NCI-H1105 treated with DMSO at 0.1 percent for 48 hours (cell line): ENCODE results near the gene MVK.

Experiments
- DNase-seq: peaks from one replicate; lab custom pipeline; 2025; lab: John Stamatoyannopoulos, UW

The MVK gene

DNA sequence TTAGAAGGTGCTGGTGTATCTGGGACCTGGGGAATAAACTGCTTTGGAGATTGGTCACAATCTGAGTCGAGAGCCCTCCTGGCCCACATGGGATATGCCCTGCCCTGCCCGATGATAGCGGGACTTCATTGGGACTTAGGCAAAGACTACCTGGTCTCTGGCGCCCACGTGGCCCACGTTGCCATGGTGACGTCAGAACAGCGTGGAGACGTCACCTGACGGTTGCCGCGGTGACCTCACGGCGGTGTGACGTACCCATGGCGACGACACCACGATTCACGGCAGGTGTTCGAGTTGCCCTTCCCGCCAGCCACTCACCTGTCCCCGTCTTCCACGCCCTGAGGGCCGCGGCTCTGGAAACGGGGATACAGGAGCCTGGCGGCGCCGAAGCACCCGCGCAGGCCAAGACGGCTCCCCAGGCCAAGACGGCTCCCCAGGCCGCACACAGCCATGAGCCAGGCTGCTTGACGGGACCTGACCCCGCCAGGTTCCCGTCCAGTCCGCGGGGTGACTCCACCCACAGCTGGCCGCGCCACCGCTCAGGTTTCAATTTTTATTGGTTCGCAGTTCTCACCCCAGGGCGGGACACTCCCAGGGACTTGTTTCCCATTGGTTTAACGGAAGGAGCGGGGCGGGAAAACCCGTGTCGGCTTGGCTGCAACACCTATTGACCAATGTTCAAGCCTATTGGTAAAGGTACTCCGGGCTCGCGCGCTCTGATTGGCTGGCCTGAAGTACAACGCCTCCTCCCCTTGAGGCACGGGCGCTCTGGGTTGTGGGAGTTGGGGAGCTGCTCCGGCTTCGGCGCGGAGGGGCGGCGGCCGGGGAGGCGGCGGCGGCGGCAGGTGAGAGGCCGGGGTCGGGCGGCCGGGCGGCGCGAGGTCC lies at the start of gene MVK, which contains the start of gene MMAB:
Gene MVK, plus strand, starts transcription at position 766 of the 885 bp plus-strand sequence. CDS start 1,029 bp downstream, outside the sequence.
Gene MMAB, minus strand, starts transcription at position 476 of the 885 bp plus-strand sequence. Its CDS starts 24 bp downstream, at position 452.
- peak; percentile 100 for DNase-seq

DNA sequence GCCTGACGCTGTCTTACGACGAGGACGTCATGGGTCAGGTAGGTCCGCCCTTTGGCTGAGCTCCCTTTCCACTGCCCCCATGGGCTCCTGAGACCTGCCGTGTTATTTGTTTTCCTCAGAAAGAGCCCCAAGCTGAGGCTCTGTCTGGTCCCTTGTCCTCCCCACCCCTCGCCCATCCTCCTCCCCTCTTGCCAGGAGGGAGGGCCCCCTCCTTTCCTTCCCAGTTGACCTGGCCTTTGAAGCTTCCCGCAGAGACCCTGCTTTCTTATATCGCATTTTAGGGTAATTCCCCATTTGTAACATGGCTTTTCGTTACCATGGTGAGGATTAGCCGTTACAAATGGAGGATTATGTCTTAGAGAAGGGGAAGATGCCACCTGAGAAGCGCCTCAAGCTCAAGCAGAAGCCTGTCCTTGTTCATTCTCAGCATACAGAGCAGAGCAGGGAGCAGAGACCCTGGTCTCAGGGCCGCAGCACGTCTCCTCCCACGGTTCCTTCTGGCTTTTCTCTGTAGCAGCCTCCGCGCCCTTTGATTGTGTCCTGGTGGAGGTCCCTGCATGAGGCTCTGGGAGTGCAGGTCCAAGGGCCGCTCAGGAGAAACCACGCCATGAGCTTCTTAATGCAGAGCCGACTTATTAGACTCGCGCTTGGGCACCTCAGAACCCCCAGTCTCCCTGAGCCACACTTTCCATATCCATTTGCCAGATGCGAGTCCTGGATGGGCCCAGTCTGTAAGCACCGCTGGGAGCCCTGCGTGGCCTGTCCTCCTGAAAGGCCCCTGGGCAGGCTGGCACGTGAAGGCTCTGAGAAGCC lies 48.9 kb upstream of the MVK start:
- DNase-seq: no peak

DNA sequence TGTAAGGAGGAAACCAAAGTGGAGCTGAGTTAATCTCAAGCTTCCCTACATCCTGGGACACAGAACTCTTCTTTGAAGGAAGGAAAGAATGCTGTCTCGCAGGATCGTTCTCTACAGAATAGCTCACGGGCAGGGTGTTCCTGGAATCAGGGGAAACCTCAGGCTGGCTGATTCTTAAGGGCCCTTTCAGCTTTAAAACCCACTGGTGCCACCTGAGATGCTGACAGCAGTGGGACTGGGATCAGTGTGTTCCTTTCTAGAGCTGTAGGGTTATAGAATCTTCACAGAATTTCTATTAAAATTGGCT lies 48.4 kb upstream of the MVK start:
- DNase-seq: no peak

DNA sequence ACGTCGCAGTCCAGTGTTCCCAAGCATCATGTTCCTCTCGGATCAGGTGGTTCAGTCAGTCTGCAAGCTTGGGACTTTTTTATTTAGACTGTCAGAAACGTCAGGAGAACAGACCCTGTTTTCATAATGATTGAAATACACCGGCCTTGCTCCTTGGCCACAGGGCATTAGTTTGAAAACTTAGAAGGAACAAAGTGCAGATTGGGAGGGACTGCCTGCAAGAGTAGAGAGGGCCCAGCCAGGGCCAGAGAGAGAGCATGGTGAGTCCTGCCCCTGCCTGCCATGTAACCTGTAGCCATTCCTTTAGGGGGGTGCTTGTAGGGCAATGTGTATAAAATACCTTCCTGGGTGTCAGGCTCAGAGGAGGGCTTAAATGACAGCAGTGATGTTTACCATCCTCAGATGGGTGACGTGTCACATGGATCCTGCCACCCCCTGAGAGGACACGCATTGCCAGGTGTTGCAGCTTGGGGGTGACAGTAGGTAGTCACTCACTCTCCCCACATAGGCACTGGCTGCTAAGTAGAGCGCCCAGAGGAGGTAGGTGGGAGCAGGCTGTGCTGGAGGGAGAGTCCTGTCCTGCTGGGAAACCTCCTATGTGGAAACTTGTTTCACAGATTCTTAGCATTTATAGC lies 46.0 kb upstream of the MVK start:
- DNase-seq: no peak

DNA sequence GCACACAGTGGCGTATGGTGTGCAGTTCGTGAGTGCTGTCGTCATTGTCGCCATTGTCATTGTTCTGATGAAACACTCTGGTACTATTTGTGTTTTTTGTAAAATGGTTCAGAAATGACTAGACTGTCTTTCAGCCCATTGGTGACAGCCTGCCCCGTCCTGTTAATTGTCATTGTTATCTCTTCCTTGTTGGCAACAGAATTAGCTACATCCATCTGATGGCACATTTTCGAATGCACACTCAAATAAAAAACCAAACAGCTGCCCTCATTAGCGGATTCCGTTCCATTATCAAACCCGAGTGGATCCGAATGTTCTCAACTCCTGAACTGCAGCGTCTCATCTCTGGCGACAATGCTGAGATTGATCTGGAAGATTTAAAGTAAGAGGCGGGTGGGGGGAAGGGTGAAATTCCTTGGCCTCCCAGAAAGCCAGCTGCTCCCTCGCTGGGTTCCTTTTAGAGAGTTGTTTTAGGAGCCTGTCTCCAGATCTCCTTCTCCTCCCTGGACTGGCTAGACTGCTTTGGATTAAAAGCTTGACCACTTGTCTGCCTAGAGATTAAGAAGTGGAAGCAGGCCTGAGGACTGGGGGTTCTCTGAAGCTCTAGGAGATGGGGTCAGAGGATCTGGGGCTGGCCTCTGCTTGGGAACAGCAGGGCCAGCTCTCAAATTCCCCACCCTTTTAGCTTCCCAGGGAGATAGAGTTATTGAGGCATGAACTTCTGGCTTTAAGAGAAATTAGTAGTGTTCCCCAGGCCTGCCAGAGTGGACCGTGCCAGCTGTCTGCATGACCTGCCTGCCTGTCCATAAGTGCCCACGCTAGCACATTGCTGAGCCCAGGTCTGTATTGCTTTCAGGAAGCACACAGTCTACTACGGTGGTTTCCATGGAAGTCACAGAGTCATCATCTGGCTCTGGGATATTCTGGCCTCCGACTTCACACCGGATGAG lies 43.6 kb upstream of the MVK start:
- no peak for DNase-seq

DNA sequence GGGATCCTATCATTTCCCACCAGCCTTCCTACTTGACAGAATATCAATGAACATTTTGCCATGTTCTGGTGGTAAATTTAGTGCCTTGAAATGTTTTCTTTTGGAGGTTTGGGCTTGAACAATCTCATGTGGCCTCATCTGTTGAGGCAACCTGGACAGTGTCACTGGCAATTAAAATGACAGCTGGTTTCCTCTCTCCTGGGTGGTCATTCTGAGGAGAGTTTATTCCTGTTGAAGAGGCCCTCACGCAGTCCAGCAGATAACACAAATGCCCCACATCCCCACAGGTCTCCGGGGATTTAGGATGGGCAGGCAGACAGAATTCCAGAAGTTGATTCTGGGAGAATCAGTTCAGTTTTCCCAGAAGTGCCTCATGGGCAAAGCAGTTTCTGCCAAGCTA lies 42.2 kb upstream of the MVK start:
- no peak for DNase-seq

DNA sequence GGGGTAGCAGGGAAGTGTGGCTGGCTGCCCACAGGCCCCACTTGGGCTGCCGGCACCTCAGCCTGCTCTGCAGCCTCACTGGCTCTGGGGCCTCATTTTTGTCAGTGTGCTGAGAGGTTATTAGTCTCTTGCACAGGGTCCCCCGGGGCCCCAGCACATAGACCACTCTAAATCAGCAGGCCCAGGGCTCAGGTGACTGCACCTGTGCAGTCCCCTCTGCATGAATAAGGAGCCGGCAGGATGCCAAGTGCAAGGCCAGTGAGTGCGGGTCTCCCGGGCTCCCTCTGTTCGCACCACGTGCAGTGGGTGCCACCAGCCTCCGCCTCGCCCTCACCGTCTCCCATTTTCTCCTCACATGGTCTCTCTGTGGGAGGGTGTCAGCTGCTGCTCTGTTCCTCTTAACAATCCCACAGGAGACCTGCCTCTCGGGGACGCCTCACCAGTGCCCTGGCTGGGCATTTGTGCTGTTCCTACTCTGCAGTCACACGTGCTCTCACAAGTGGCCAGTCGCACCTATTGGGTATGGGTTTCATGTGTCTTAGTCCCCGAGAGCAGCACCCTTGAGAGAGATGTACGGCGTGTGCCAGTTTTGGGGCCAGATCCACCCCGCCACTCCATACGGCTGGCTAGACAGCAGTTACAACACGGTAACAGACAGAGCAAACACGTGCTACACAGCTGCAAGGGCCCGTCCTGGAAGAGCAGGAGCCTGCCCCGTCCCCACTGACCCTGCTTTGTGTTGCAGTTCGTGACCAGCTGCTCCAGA lies 40.7 kb upstream of the MVK start:
- DNase-seq: no peak

DNA sequence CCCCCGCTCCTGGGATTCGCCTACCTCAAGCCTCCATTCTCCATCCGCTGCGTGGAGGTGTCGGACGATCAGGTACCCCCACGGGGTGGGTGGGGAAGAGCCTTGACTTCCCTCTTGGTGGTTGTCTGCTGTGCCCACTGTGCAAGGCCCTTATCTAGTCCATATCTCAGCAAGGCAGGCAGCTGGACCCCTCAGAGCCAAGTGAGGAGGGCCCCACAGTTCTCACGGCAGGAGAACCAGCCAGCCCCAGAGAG lies 40.2 kb upstream of the MVK start:
- no peak for DNase-seq

DNA sequence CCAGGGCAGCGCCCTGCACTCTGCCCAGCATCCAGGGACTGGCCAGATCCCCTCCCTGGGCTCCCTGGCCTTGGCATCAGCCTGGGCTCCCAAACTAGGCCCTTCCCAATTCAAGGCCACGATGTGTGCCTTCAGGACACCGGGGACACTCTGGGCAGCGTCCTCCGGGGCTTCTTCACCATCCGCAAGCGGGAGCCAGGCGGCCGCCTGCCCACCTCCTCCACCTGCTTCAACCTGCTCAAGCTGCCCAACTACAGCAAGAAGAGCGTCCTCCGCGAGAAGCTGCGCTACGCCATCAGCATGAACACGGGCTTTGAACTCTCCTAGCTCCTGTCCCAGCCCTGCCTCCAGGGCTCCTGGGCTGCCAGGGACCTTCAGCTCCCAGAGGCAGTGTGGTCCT lies 39.1 kb upstream of the MVK start:
- DNase-seq: no peak

DNA sequence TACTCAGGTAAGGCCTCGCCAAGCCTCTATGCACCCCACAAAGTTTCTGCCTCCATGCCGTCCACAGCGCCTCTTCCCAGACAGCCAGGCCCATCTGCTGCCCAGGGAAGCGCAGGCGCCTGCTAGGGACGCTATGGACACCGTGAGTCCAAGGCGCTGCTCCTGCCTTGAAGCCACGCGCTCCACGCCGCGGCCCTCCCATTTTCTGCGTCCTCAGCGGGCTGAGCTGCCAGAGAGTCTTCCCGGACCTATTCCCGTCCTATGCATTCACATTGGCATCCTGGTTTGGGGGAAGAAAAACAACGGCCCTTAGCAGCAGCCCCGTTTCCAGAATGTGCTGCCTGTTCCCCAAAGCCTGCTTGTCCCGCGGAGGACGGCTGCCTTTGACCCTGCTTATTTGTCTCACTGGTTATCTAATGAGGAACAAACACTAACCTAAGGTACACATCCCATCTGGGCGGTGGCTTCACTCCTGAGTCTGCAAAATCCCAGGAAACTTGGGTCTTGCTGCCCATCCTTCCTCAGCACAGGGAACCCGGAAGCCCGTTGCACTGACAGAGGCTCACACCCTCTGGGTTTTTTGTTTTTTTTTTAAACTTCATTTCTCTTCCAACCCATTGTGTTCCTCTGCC lies 38.2 kb upstream of the MVK start:
- DNase-seq: no peak

DNA sequence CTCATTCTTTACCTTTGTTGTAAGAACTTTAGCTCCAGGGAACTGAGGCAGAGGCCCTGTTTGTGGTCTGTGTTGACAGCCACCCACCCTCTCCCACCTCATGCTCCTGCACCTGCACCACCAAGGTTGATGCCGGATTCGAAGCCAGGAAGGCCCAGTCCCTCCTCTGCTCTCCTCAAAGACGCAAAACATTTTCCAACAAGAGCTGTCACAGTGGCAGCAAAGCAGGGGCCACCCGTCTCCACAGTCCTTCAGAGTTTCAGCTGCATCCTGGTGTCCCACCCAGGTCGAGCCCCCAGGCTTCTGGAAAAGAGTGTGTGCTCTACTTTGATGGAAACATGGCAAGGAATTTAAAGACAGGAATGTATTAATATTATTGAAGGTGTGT lies 37.7 kb upstream of the MVK start:
- no peak for DNase-seq

DNA sequence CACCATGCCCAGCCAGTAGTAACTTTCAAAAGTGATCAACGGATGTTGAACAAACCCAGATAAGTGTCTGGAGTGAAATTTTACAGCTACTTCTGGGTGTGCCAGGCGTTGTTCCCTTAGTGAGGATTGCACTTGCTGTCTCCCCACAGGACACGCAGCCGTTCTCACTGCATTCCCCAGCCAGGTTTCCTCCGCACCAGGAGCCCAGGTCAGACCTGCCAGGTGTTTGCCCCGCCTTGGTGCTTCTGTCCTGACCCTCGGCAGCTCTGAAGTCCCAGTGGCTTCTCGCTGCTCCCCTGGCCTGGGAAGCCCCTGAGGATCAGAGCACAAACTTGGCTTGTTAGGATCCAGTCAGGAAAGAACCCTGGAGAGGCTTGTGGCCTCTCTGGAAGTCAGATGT lies 36.5 kb upstream of the MVK start:
- no peak for DNase-seq

DNA sequence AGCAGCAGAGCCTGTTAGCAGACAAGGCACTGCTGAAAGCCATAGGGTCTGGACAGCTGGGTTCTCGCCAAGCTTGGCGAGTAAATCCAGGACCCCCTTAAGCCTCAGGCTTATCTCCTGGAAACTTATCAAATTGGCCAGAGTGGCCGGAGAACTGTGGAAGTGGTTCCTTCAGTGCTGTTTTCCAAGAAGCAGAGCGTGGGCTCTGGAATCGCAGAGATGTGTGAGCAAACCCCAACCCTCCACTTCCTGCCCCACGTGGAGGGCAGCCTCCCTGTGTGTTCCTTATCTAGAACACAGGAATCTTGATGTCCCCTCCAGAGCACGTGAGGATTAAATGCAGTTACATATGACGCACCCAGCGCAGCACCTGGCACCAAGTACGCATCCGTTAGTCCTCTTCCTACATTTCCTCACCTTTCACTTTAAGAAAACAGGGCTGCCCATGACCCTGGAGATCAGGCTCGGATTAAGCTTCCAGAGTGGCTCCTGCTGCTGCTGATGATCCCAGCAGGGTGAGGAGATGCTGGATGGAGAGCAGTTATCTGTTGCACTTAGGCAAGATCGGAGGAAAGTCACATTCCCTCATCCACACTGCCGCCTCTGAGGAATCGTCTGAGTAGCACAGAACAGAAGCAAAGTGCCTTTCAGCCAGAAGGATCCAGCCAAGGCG lies 35.3 kb upstream of the MVK start:
- no peak for DNase-seq

DNA sequence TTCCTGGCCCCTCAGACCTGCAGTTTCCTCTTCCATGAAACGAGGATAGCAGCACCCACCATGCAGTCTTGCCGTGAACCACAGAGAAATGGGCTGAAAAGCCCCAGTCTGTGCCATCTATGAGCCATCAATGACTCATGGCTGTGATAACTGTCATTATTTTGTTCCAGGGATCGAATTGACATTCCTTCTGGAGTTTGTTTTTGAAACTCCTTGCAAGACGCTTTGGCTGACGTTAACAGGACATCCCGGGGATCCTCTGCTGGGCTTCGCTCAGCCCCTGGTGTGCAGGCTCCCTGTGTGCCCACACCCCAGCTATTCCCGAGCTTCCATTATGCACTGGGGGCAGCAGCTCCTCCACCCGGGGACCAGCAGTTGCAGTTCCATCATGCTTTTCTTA lies 34.1 kb upstream of the MVK start:
- no peak for DNase-seq

DNA sequence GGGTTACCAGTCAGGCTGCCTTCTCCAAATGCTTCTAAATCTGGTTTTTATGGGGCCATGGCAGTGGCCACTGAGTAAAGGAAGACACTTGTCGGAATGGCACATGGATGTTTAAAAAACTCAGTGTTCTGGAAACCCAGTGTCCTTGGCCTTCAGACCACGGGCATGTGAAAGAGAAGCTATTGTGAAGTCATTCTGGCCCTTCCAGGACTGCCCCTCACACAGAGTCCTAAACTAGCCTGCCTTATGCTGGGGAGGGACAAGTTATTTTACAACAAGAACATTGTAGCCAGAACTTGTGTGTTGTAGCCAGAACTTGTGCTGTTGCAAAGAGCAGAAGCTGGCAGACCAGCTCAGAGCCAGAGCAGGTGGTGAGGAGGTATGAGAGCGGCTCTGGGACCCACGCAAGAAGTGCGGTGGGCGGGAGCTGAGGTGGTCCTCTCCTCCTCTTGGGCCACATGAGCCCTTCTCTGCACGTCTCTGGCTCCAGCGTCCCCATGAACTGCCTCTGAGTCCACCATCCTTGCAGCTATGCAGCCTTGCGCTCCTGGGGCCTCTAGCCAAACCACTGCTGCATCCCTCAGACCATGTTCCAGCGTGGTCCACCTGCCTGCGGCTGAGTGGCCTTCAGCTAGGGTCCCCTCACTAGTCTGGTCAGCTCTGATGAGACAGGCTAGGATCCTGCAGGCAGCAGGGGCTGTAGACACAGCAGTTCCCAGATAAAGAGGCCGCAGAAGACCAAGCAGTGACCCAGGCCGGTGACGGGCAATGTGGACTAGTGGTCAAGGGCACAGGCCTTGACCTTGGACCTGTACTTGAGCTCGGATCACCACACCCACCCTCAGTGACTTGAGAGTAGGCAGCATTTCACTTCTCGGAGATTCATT lies 32.8 kb upstream of the MVK start:
- DNase-seq: no peak

DNA sequence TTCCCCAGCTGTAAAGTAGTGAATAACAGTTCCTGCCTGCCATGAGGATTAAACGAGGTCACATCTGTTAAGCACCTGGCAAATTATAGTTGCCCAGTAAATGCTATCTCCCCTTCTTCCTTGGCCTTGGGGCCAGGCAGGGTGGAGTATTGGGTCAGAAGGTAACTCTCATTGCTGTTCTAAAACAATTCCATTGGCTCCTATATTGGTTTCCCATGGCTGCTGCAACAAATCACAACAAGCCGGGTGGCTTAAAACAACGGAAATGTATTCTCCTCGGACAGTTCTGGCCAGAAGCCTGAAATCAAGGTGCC lies 32.2 kb upstream of the MVK start:
- DNase-seq: no peak

DNA sequence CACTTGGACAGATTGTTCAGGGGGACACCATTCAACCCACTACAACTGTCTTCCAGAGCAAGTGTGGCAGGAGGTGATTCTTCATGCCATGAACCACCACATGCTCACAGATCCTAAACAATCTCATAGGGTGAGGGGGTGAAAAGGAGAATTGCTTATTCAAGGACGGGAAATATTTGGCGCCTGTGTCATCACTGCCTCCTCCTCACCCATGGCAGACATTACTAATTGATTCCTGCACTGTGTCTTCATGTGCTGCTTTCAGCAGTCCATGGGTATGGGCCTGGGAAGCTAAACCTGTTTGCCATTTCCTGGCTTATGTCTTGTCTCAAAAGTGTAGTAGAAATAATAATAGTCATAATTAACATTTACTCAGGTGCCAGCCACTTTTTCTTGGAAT lies 31.6 kb upstream of the MVK start:
- DNase-seq: no peak

DNA sequence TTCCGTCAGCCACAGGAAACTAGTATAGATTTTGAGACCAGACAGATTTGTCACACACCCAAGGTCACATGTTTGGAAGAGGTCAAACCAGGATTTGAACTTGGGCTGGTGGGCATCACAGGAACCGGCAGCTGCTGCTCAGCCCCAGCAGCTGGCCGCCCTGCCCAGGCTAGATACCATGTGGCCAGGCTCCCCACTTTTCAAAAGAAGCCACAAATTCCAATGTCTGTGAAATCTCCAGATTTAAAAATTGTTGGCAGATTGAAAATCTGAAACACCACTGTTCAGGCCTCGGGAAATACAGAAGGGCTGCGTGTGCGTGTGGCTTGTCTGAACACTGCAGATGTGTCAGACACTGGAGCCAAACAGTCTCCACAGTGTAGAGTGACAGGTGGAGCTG lies 30.7 kb upstream of the MVK start:
- no peak for DNase-seq

DNA sequence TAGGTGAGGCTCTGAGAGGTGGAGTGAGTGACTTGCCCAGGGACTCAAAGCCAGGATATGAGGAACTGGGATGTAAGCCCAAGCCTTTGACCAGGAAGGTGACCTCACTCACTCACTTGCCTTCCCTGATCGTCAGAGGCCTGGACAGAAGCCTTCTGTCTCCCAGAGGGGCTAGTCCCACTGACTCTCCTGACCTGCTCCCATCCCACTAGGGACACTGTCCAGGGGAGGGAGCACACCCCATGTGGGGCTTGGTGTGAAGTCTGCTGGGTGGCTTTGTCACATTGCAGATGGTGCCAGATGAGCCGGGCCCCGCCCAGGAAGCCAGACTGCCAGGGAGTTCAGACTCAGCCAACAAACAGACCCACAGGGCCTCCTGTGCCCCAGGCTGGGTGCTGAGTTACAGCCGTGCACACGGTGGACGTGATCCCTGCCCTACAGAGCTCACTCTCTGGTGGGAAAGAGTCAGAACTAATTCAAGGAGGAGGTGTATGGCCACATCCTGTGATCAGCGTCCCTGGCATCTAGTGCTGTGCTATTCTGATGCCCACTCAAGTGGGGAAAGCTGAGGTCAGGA lies 28.6 kb upstream of the MVK start:
- no peak for DNase-seq
